Stimulated activated CD8-positive, alpha-beta memory T cell treated with anti-CD3 and anti-CD28 coated beads, Interleukin-15, amount 100 ng/mL, for 48 hours (primary cell): ENCODE results near the gene FGD4.
"Not testable (repeated sequence)": the region's sequence is repeated elsewhere in the genome, so short reads cannot be mapped to it uniquely, and the experiment has no call there.

ENCODE experiments used
- DNase-seq, 2 donors: peaks; one replicate each; pipeline ENCODE4 v3.0.0-alpha.2; 2020; ENCODE audit warnings: low read depth in 2 of 2

FGD4 gene

GRCh38 chr12:32519047-32519446 lies 119.7 kb downstream of the FGD4 start:
- no peak for DNase-seq

- DNase-seq, result no peak
These were observed 123.2 kb downstream of the FGD4 start for GRCh38 chr12:32522331-32523221.

GRCh38 chr12:32525802-32526201 lies 126.4 kb downstream of the FGD4 start:
- DNase-seq, result not testable (repeated sequence)

GRCh38 chr12:32526343-32526742 lies 127.0 kb downstream of the FGD4 start:
- not testable (repeated sequence) for DNase-seq

GRCh38 chr12:32532422-32532821 lies 133.1 kb downstream of the FGD4 start:
- no peak for DNase-seq

- DNase-seq, result no peak
These were observed 133.6 kb downstream of the FGD4 start for GRCh38 chr12:32532951-32533350.

- not testable (repeated sequence) for DNase-seq
These were observed 134.1 kb downstream of the FGD4 start for GRCh38 chr12:32533506-32533905.

- no peak for DNase-seq
These were observed 134.7 kb downstream of the FGD4 start for GRCh38 chr12:32533971-32534590.

- DNase-seq, result no peak
These were observed 135.3 kb downstream of the FGD4 start for GRCh38 chr12:32534698-32535097.

- no peak for DNase-seq
These were observed 136.1 kb downstream of the FGD4 start for GRCh38 chr12:32535288-32535999.

GRCh38 chr12:32536000-32536345 lies 136.6 kb downstream of the FGD4 start:
- no peak for DNase-seq

- DNase-seq, result no peak
These were observed 142.5 kb downstream of the FGD4 start for GRCh38 chr12:32541754-32542374.

- no peak for DNase-seq
These were observed 143.3 kb downstream of the FGD4 start for GRCh38 chr12:32542428-32543229.

GRCh38 chr12:32544893-32545292 lies 145.5 kb downstream of the FGD4 start:
- no peak for DNase-seq

- no peak for DNase-seq
These were observed 146.1 kb downstream of the FGD4 start for GRCh38 chr12:32545413-32545980.

- no peak for DNase-seq
These were observed 146.9 kb downstream of the FGD4 start for GRCh38 chr12:32546272-32546671.

GRCh38 chr12:32548691-32549281 lies 149.4 kb downstream of the FGD4 start:
- DNase-seq, result no peak

- no peak for DNase-seq
These were observed 150.3 kb downstream of the FGD4 start for GRCh38 chr12:32549675-32550079.

- DNase-seq, result no peak
These were observed 151.7 kb downstream of the FGD4 start for GRCh38 chr12:32551058-32551457.

- no peak for DNase-seq
These were observed 159.5 kb downstream of the FGD4 start for GRCh38 chr12:32558903-32559302.

GRCh38 chr12:32559434-32559833 lies 160.1 kb downstream of the FGD4 start:
- DNase-seq, result no peak
